Activated naive CD8-positive, alpha-beta T cell treated with anti-CD3 and anti-CD28 coated beads, Interleukin-2, amount 10 ng/mL, durations not matched to agents 7 days and 5 days (primary cell): Measurements from ENCODE around the gene ATP5F1E. TPM values are rescaled to one million over a fixed set of nuclear protein-coding genes. Genes with fewer than 3 reads are reported as not detected.

ENCODE experiments used
- ATAC-seq: fragments of 150-1000 bp; cut with Tn5 transposase; one replicate; pipeline ENCODE4 v1.10.0; 2021; ENCODE audit warnings: low read depth, moderate library complexity
- POLR2A ChIA-PET: fragments of 350-600 bp; sonication (Branson Sonifier 250); formaldehyde crosslinking; loops from one replicate; lab custom pipeline; 2021; ENCODE audit warnings: antibody characterized with exemption; lab: Charles Lee
- DNase-seq: peaks from one replicate; pipeline ENCODE4 v3.0.0; 2021
- H3K27ac Mint-ChIP-seq: one replicate; pipeline ENCODE4 v1.8.0; 2022; ENCODE audit warnings: mild to moderate bottlenecking, mixed read lengths
- H3K27me3 Mint-ChIP-seq: one replicate; pipeline ENCODE4 v1.8.0; 2022; ENCODE audit warnings: mild to moderate bottlenecking, moderate library complexity, mixed read lengths
- H3K36me3 Mint-ChIP-seq: one replicate; pipeline ENCODE4 v1.8.0; 2021; ENCODE audit warnings: mild to moderate bottlenecking, mixed read lengths
- H3K4me1 Mint-ChIP-seq: one replicate; pipeline ENCODE4 v1.8.0; 2021; ENCODE audit warnings: mixed read lengths
- H3K4me3 Mint-ChIP-seq: one replicate; pipeline ENCODE4 v1.8.0; 2022; ENCODE audit warnings: mild to moderate bottlenecking, moderate library complexity, mixed read lengths
- H3K9me3 Mint-ChIP-seq: one replicate; pipeline ENCODE4 v1.8.0; 2021; ENCODE audit warnings: mixed read lengths
- total RNA-seq, 2 experiments: library from RNA; stranded (reverse); gene quantifications; one replicate each; pipeline ENCODE4 v1.2.3, GENCODE V29; 2021

Gene ATP5F1E
- 10 to 100 TPM; 81.1 to 87.3 TPM for total RNA-seq

GRCh38 chr20:59032023-59032712, at the start of gene ATP5F1E:
Gene ATP5F1E (minus strand): TSS chr20:59032335. CDS start chr20:59032251, 84 bp downstream.
- POLR2A ChIA-PET: interaction anchor here (0.6 to 3.0 kb wide), 34 partner anchors 9 to 381 kb away, joined by 3 to 59 read pairs (median 6); partner anchors contain the start of genes NELFCD, PRELID3B, STX16 and TUBB1
- H3K4me3 Mint-ChIP-seq: peak within 1 kb of the TSS; percentile 92
- peak within 1 kb of the TSS; percentile 92 for H3K27ac Mint-ChIP-seq
- peak; percentile 99 for ATAC-seq
- peak; percentile 99 for DNase-seq
- H3K4me1 Mint-ChIP-seq: peaks cover 47% of the 10 kb centered on the region
- H3K27me3 Mint-ChIP-seq: no peaks in the 10 kb centered on the region
- H3K36me3 Mint-ChIP-seq: peaks cover 42% of the 10 kb centered on the region
- H3K9me3 Mint-ChIP-seq: no peaks in the 10 kb centered on the region

- Mint-ChIP-seq H3K36me3 (no peaks in the 10 kb centered on the region), H3K4me3 (no peak overlapping the region), H3K9me3 (no peaks in the 10 kb centered on the region), H3K4me1 (peaks cover 7% of the 10 kb centered on the region), H3K27ac (no peak overlapping the region), H3K27me3 (peaks cover 12% of the 10 kb centered on the region)
- POLR2A ChIA-PET: no interaction called here
- ATAC-seq: no peak
- no peak for DNase-seq
Observed at GRCh38 chr20:59081036-59081435, 48.9 kb upstream of the ATP5F1E start.

GRCh38 chr20:59078231-59078630, 46.1 kb upstream of the ATP5F1E start:
- Mint-ChIP-seq H3K9me3 (no peaks in the 10 kb centered on the region), H3K36me3 (no peaks in the 10 kb centered on the region), H3K4me3 (no peak overlapping the region), H3K27me3 (peaks cover 7% of the 10 kb centered on the region), H3K4me1 (peaks cover 12% of the 10 kb centered on the region), H3K27ac (no peak overlapping the region)
- DNase-seq (no peak), ATAC-seq (no peak)
- POLR2A ChIA-PET: no interaction called here

- Mint-ChIP-seq H3K4me3 (no peak overlapping the region), H3K27me3 (peaks cover 10% of the 10 kb centered on the region), H3K4me1 (peaks cover 12% of the 10 kb centered on the region), H3K9me3 (no peaks in the 10 kb centered on the region), H3K36me3 (no peaks in the 10 kb centered on the region), H3K27ac (no peak overlapping the region)
- ATAC-seq (no peak), DNase-seq (no peak)
- POLR2A ChIA-PET: no interaction called here
Observed at GRCh38 chr20:59077705-59078104, 45.6 kb upstream of the ATP5F1E start.

GRCh38 chr20:59075934-59076508, 43.9 kb upstream of the ATP5F1E start:
- no peaks in the 10 kb centered on the region for H3K9me3 Mint-ChIP-seq
- ATAC-seq (no peak), DNase-seq (no peak)
- H3K27me3 Mint-ChIP-seq: peaks cover 6% of the 10 kb centered on the region
- H3K36me3 Mint-ChIP-seq: no peaks in the 10 kb centered on the region
- H3K4me1 Mint-ChIP-seq: peaks cover 12% of the 10 kb centered on the region
- no peak overlapping the region for H3K4me3 Mint-ChIP-seq
- POLR2A ChIA-PET: interaction anchor here (0.6 kb wide), 1 partner anchor 183 kb away, joined by 3 read pairs; no protein-coding TSS in a partner anchor
- H3K27ac Mint-ChIP-seq: no peak overlapping the region

- Mint-ChIP-seq H3K27ac (no peak overlapping the region), H3K27me3 (peaks cover 15% of the 10 kb centered on the region), H3K4me3 (no peak overlapping the region), H3K4me1 (peaks cover 12% of the 10 kb centered on the region), H3K36me3 (no peaks in the 10 kb centered on the region), H3K9me3 (no peaks in the 10 kb centered on the region)
- DNase-seq (no peak), ATAC-seq (no peak)
- POLR2A ChIA-PET: no interaction called here
Observed at GRCh38 chr20:59074456-59074855, 42.3 kb upstream of the ATP5F1E start.

- ATAC-seq (no peak), DNase-seq (no peak)
- Mint-ChIP-seq H3K27me3 (peaks cover 16% of the 10 kb centered on the region), H3K27ac (no peak overlapping the region), H3K4me1 (peaks cover 12% of the 10 kb centered on the region), H3K4me3 (no peak overlapping the region), H3K9me3 (no peaks in the 10 kb centered on the region), H3K36me3 (no peaks in the 10 kb centered on the region)
- POLR2A ChIA-PET: no interaction called here
Observed at GRCh38 chr20:59073582-59073981, 41.4 kb upstream of the ATP5F1E start.

GRCh38 chr20:59071216-59071615, 39.1 kb upstream of the ATP5F1E start:
- Mint-ChIP-seq H3K4me3 (no peak overlapping the region), H3K27me3 (peaks cover 30% of the 10 kb centered on the region), H3K4me1 (peaks cover 6% of the 10 kb centered on the region), H3K9me3 (no peaks in the 10 kb centered on the region), H3K27ac (no peak overlapping the region), H3K36me3 (no peaks in the 10 kb centered on the region)
- ATAC-seq: no peak
- POLR2A ChIA-PET: no interaction called here
- DNase-seq: no peak

GRCh38 chr20:59069026-59069425, 36.9 kb upstream of the ATP5F1E start:
- Mint-ChIP-seq H3K36me3 (no peaks in the 10 kb centered on the region), H3K27ac (no peak overlapping the region), H3K4me3 (no peak overlapping the region), H3K9me3 (no peaks in the 10 kb centered on the region), H3K27me3 (peaks cover 34% of the 10 kb centered on the region), H3K4me1 (no peaks in the 10 kb centered on the region)
- POLR2A ChIA-PET: no interaction called here
- DNase-seq (no peak), ATAC-seq (no peak)

- Mint-ChIP-seq H3K9me3 (no peaks in the 10 kb centered on the region), H3K27me3 (peaks cover 38% of the 10 kb centered on the region), H3K36me3 (no peaks in the 10 kb centered on the region), H3K4me3 (no peak overlapping the region), H3K4me1 (no peaks in the 10 kb centered on the region), H3K27ac (no peak overlapping the region)
- POLR2A ChIA-PET: no interaction called here
- ATAC-seq: no peak
- no peak for DNase-seq
Observed at GRCh38 chr20:59068534-59068933, 36.4 kb upstream of the ATP5F1E start.

GRCh38 chr20:59064214-59064722, 32.1 kb upstream of the ATP5F1E start:
- Mint-ChIP-seq H3K27ac (no peak overlapping the region), H3K4me1 (no peaks in the 10 kb centered on the region), H3K36me3 (no peaks in the 10 kb centered on the region), H3K9me3 (no peaks in the 10 kb centered on the region), H3K27me3 (peaks cover 47% of the 10 kb centered on the region), H3K4me3 (no peak overlapping the region)
- DNase-seq: no peak
- POLR2A ChIA-PET: no interaction called here
- no peak for ATAC-seq

- Mint-ChIP-seq H3K4me3 (no peak overlapping the region), H3K27me3 (peaks cover 45% of the 10 kb centered on the region), H3K9me3 (no peaks in the 10 kb centered on the region), H3K36me3 (no peaks in the 10 kb centered on the region), H3K4me1 (no peaks in the 10 kb centered on the region), H3K27ac (no peak overlapping the region)
- POLR2A ChIA-PET: no interaction called here
- no peak for ATAC-seq
- no peak for DNase-seq
Observed at GRCh38 chr20:59063358-59064213, 31.5 kb upstream of the ATP5F1E start.

- H3K27ac Mint-ChIP-seq: no peak overlapping the region
- POLR2A ChIA-PET: no interaction called here
- no peaks in the 10 kb centered on the region for H3K9me3 Mint-ChIP-seq
- no peak for ATAC-seq
- no peak overlapping the region for H3K4me3 Mint-ChIP-seq
- DNase-seq: no peak
- H3K4me1 Mint-ChIP-seq: no peaks in the 10 kb centered on the region
- H3K36me3 Mint-ChIP-seq: no peaks in the 10 kb centered on the region
- H3K27me3 Mint-ChIP-seq: peaks cover 41% of the 10 kb centered on the region
Observed at GRCh38 chr20:59062081-59062480, 29.9 kb upstream of the ATP5F1E start.
